Fibroblast of peridontal ligament (primary cell): Measurements from ENCODE around the gene FIGN.

Experiments
- DNase-seq: peaks from one replicate; pipeline ENCODE4 v3.0.0-alpha.2; 2010; ENCODE audit errors: extremely low read depth

The FIGN gene

GRCh38 chr2:163565192-163565591 is 170.6 kb downstream of the FIGN start:
- no peak for DNase-seq

GRCh38 chr2:163564236-163564635 is 171.6 kb downstream of the FIGN start:
- DNase-seq = no peak

- no peak for DNase-seq
Measured at GRCh38 chr2:163563336-163563735, 172.5 kb downstream of the FIGN start.

DNA sequence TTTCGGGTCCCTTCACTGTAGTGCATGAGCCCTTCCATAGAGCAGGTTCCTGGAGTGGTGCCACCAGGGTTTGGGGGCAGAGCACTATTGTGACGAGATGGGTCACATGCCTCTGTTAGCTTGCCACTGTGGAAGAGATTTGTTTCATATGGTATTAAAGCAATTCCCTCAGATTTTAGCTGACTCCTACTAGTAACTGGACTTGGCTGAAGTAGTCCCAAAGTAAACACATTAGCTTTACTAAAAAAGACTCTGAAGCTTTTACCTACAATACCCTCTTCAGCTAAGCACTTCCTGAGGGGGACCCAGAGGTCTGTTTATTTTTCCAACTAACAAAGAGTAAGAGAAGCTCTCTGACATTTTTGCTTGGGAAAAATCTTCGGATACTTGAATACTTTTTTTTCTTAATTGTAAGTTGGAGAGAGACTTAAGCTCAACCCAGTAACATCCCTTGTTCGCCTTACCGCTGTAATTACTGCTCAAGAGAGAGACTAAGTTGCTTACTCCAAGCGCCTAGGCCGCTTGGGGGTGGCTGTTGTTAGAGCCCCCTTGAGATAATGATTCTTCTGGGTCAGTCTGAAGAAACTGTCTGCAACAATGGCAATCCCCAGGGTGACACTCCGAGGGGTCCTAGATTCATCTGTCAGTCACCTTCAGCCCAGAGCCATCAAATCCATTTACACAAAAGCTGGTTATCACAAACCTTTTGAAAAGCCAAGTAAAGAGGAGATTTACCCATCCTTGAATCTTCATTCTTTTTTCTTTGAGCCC is 177.4 kb downstream of the FIGN start:
- DNase-seq = no peak

DNA sequence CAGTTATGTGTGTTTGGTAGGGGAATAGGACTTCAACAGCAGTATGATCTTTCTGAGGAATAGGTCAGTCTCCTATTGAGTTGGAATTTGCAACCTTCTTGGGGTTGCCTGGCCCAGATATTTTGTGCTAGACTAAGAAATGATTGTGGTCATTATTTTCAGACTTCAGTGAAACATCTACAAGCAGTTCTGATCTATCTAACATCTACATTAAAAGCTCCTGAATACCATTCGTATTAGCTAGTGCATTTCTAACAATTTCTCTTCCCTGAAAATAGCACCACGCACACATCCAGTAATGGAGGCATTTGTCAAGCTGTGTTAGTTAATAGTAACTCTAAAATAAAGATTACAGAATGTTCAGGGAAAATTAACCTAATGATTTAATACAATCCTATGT is 179.3 kb downstream of the FIGN start:
- DNase-seq = no peak

- no peak for DNase-seq
Measured at GRCh38 chr2:163554864-163555263, 180.9 kb downstream of the FIGN start.

GRCh38 chr2:163553601-163554000 is 182.2 kb downstream of the FIGN start:
- DNase-seq = peak; percentile 8

DNA sequence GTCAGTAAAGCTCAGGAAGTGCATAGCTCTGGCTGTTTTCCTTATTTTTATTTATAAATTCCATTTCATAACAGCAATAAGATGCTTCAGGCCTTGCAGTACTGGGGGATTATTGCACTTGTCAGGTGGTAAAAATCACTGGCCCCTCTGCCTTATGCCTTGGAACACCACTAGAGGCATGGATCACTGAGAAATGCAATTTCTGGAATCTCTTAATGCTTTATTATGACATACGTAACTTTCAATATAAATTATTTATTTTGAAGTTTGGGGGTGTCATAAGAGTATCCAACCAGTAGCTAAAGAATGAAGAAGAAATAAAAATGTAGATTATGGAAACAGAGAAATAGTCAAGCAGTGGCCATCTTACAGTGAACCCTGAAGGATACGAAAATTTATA is 183.1 kb downstream of the FIGN start:
- DNase-seq = no peak

- peak; percentile 8 for DNase-seq
Measured at GRCh38 chr2:163551616-163552373, 184.0 kb downstream of the FIGN start.

DNA sequence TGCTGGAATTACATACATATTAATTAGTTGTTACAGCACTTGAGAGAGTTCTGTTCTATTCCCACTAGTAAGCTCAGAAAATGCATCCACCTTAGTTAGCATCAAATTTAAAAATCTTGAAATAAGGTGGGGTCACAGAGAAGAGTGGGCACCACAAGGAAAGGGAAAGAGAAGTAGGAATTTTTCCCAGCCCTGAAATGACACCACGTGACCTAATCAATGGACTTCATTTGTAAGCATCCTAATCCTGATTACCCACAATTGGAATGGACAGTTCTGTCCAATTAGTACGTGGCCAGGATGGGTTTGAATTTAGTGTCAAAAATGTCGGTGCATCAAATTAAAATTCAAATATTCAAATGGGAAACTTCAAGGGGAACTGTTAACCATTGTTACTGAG is 186.8 kb downstream of the FIGN start:
- DNase-seq = no peak
